K562 (cell line): ENCODE data around the gene ZNF462. TPM values are rescaled to one million over a fixed set of nuclear protein-coding genes. Genes with fewer than 3 reads are reported as not detected.

Experiments used
- ATAC-seq: fragments of 200-7000 bp; cut with Tn5 transposase; 3 replicates; pipeline ENCODE4 v1.9.1; 2020; ENCODE audit warnings: moderate library complexity
- BruUV-seq: library from RNA; stranded (reverse); fragments of 400-500 nt; replicated peaks from 2 replicates; lab custom pipeline; 2021; lab: Mats Ljungman, UMichigan
- CTCF ChIA-PET: fragments of 300-600 bp; formaldehyde crosslinking; extraction: SDS; loops from one replicate; lab custom pipeline; 2021; ENCODE audit warnings: low intra/inter-chr PET ratio; lab: Yijun Ruan, JAX
- POLR2A ChIA-PET: fragments of 300-600, 350-650 bp; sonication (Branson Sonifier 250); formaldehyde crosslinking; extraction: SDS; loops from one replicate; lab custom pipeline; 2021; ENCODE audit warnings: antibody characterized with exemption, inconsistent platforms; lab: Yijun Ruan, JAX
- DNase-seq, 4 experiments: peaks; one replicate each; pipeline versions ENCODE4 v3.0.0 to v3.0.0-alpha.2; 2011 to 2018; ENCODE audit warnings: low spot score in 3 of 4, mixed read lengths in 3 of 4; ENCODE audit errors: extremely low read depth in 1 of 4
- FAIRE-seq: peaks from 2 replicates; lab custom pipeline; 2011; peaks lifted over from hg19 to GRCh38; lab: Jason Lieb, UNC
- H2AFZ ChIP-seq: 2 replicates; pipeline ENCODE4 v1.6.0; 2011; ENCODE audit warnings: low read depth, low read length, control low read depth, inconsistent platforms
- H3K27ac ChIP-seq: fragments of 200-600 bp; 3 replicates; pipeline ENCODE4 v1.8.0; 2011; ENCODE audit warnings: low read depth, mild to moderate bottlenecking, control low read depth, inconsistent platforms, low read length, moderate library complexity, mixed read lengths; ENCODE audit errors: extremely low read depth
- H3K27me3 ChIP-seq, 2 experiments: fragments of 300-600 bp in 1 of 2; 2 replicates in 1 of 2; 3 replicates in 1 of 2; pipeline versions ENCODE4 v1.6.0 to v1.8.0; 2011; ENCODE audit warnings: inconsistent platforms in 2 of 2, low read length in 2 of 2, mild to moderate bottlenecking in 1 of 2, mixed read lengths in 1 of 2, moderate library complexity in 1 of 2; ENCODE audit not compliant: control insufficient read depth in 2 of 2, insufficient read depth in 2 of 2
- H3K36me3 ChIP-seq: fragments of 300-600 bp; 3 replicates; pipeline ENCODE4 v1.8.0; 2011; ENCODE audit warnings: mild to moderate bottlenecking, low read length, inconsistent platforms; ENCODE audit not compliant: control insufficient read depth, insufficient read depth
- H3K4me1 ChIP-seq, 2 experiments: fragments of 200-600 bp in 1 of 2; replicated peaks in 1 of 2; 2 replicates in 1 of 2; 3 replicates in 1 of 2; pipeline versions ENCODE4 v1.5.1 to v1.8.0; 2011; ENCODE audit warnings: inconsistent platforms in 2 of 2, low read length in 2 of 2, mild to moderate bottlenecking in 1 of 2, mixed read lengths in 1 of 2, moderate library complexity in 1 of 2; ENCODE audit not compliant: control insufficient read depth in 2 of 2, insufficient read depth in 2 of 2
- H3K4me2 ChIP-seq: 2 replicates; pipeline ENCODE4 v1.6.1; 2011; ENCODE audit warnings: low read length, control low read depth, inconsistent platforms, mixed read lengths; ENCODE audit not compliant: insufficient read depth
- H3K4me3 ChIP-seq: fragments of 200-600 bp; sonication (generic), shearing (Covaris generic); 2 replicates; pipeline ENCODE4 v1.5.1; 2016; ENCODE audit warnings: control low read depth, inconsistent platforms
- H3K79me2 ChIP-seq: fragments of 200-600 bp; 3 replicates; pipeline ENCODE4 v1.8.0; 2011; ENCODE audit warnings: low read length, inconsistent platforms; ENCODE audit not compliant: control insufficient read depth, insufficient read depth
- H3K9ac ChIP-seq, 2 experiments: 2 replicates each; pipeline versions ENCODE4 v1.6.0 to v1.6.1; 2011; ENCODE audit warnings: low read depth in 2 of 2, low read length in 2 of 2, control low read depth in 1 of 2, inconsistent platforms in 1 of 2, mild to moderate bottlenecking in 1 of 2, mixed read lengths in 1 of 2; ENCODE audit not compliant: insufficient read depth in 1 of 2
- H3K9me1 ChIP-seq: one replicate; pipeline ENCODE4 v1.6.0; 2011; ENCODE audit warnings: inconsistent platforms, mild to moderate bottlenecking, low read length, moderate library complexity; ENCODE audit not compliant: control insufficient read depth, insufficient read depth
- H3K9me3 ChIP-seq: replicated peaks from 2 replicates; pipeline ENCODE4 v1.5.1; 2011; ENCODE audit warnings: low read depth, low read length, inconsistent platforms; ENCODE audit not compliant: control insufficient read depth, insufficient read depth
- H4K20me1 ChIP-seq: replicated peaks from 2 replicates; pipeline ENCODE4 v1.6.1; 2011; ENCODE audit warnings: low read length, inconsistent platforms, mixed read lengths; ENCODE audit not compliant: control insufficient read depth, insufficient read depth
- ARHGAP35 ChIP-seq: fragments of 450-650 bp; IDR thresholded peaks from 2 replicates; pipeline ENCODE4 v1.6.1; 2018; ENCODE audit not compliant: partially characterized antibody
- ASH1L ChIP-seq: fragments of 450-650 bp; IDR thresholded peaks from 2 replicates; pipeline ENCODE4 v1.6.1; 2018; ENCODE audit warnings: borderline replicate concordance, mild to moderate bottlenecking, low read depth; ENCODE audit not compliant: partially characterized antibody
- CBFB ChIP-seq: sonication (generic); formaldehyde crosslinking; IDR thresholded peaks from 2 replicates; pipeline ENCODE4 v1.4.0; 2020; ENCODE audit warnings: mild to moderate bottlenecking, missing genetic modification reagents
- CREB5 ChIP-seq: fragments of 250-450 bp; sonication (Bioruptor Pico); IDR thresholded peaks from 2 replicates; pipeline ENCODE4 v1.5.0; 2020; ENCODE audit warnings: mild to moderate bottlenecking
- ETS2 ChIP-seq: IDR thresholded peaks from 2 replicates; pipeline ENCODE4 v1.6.1; 2016; ENCODE audit warnings: borderline replicate concordance, missing genetic modification characterization, mild to moderate bottlenecking, moderate library complexity, missing compliant biosample characterization; ENCODE audit not compliant: poor library complexity, severe bottlenecking
- FOXJ2 ChIP-seq: fragments of 200-800 bp; sonication (Bioruptor generic); IDR thresholded peaks from 2 replicates; pipeline ENCODE4 v1.6.1; 2016; ENCODE audit warnings: missing genetic modification characterization, missing compliant biosample characterization
- PRPF4 ChIP-seq: fragments of 200-400 bp; formaldehyde crosslinking; IDR thresholded peaks from one replicate; pipeline ENCODE4 v1.6.1; 2017; ENCODE audit warnings: low read length, low read depth, mild to moderate bottlenecking; ENCODE audit not compliant: insufficient read depth, poor library complexity, severe bottlenecking
- TEAD2 ChIP-seq: fragments of 450-650 bp; IDR thresholded peaks from 2 replicates; pipeline ENCODE4 v1.6.1; 2016; ENCODE audit warnings: missing genetic modification characterization, control low read depth, missing compliant biosample characterization
- ZNF444 ChIP-seq: fragments of 250-450 bp; sonication (Bioruptor Pico); IDR thresholded peaks from 2 replicates; pipeline ENCODE4 v1.4.0; 2020; ENCODE audit warnings: mild to moderate bottlenecking, moderate library complexity
- ZNF561 ChIP-seq: fragments of 450-650 bp; formaldehyde crosslinking; conservative IDR thresholded peaks from 2 replicates; pipeline ENCODE4 v1.4.0; 2020; ENCODE audit warnings: mild to moderate bottlenecking, moderate library complexity
- ZNF76 ChIP-seq: fragments of 250-450 bp; sonication (Bioruptor Pico); IDR thresholded peaks from 2 replicates; pipeline ENCODE4 v1.4.0; 2020; ENCODE audit warnings: mild to moderate bottlenecking, moderate library complexity, borderline replicate concordance
- ZZZ3 ChIP-seq: fragments of 450-650 bp; IDR thresholded peaks from 2 replicates; pipeline ENCODE4 v1.6.1; 2016; ENCODE audit warnings: antibody characterized with exemption, mild to moderate bottlenecking, moderate library complexity
- WGBS: fragments of 100-300 bp; shearing (Covaris generic); methylation state at CpG from one replicate; pipeline ENCODE4 v1.1.6; 2016; ENCODE audit warnings: low coverage, mixed read lengths; ENCODE audit not compliant: insufficient coverage; ENCODE audit errors: missing lambda C conversion rate; 5-methylcytosine and 5-hydroxymethylcytosine counted together
- in situ Hi-C: fragments of 300-500 bp; cut with MboI; formaldehyde crosslinking; loops from 4 replicates; pipeline ENCODE4 v1.15.0; 2018; ENCODE audit warnings: inconsistent platforms, mixed read lengths
- intact Hi-C: fragments of 100-400 bp; cut with micrococcal nuclease; formaldehyde crosslinking; loops from 2 replicates; pipeline ENCODE4 v1.14.2; 2022
- polyA plus RNA-seq, 8 experiments: library from polyadenylated mRNA; depleted of rRNA in 4 of 8; stranded (reverse) in 5 of 8; unstranded in 3 of 8; fragments of >200 nt; fragmentation: Nextera tagmentation in 2 of 8; fragmentation: Illumina TruSeq in 1 of 8; extraction: Ambion mirVana in 2 of 8; extraction: Trizol in 1 of 8; gene quantifications; 2 replicates each; pipeline versions ENCODE4 v1.2.1 to v1.2.3, GENCODE V29; 2011 to 2014; ENCODE audit warnings: inconsistent platforms in 1 of 8, missing spikeins in 1 of 8
- total RNA-seq, 7 experiments: library from RNA; depleted of rRNA in 6 of 7; stranded (reverse); fragments of >200 nt in 6 of 7; fragmentation: Illumina TruSeq in 2 of 7; extraction: Trizol in 2 of 7; gene quantifications; 2 replicates each; pipeline versions ENCODE4 v1.2.1 to v1.2.3, GENCODE V29; 2011 to 2021; ENCODE audit warnings: low replicate concordance in 1 of 7
- TF ChIP-seq, protein P1 (sequence below): fragments of 450-650 bp; IDR thresholded peaks from 2 replicates; pipeline ENCODE4 v1.7.1; 2018; ENCODE audit warnings: mild to moderate bottlenecking, low read depth; ENCODE audit not compliant: partially characterized antibody
- TF ChIP-seq, protein P2 (sequence below): sonication (generic); formaldehyde crosslinking; IDR thresholded peaks from 2 replicates; pipeline ENCODE4 v1.8.1; 2023; ENCODE audit warnings: mild to moderate bottlenecking, missing genetic modification reagents, moderate library complexity

Gene ZNF462
- total and polyA plus RNA-seq, 9 of the 15 experiments (the other 6 are each of a cell fraction or from before 2014, with no cell fraction given) = 0.20 TPM; not detected in 8

DNA sequence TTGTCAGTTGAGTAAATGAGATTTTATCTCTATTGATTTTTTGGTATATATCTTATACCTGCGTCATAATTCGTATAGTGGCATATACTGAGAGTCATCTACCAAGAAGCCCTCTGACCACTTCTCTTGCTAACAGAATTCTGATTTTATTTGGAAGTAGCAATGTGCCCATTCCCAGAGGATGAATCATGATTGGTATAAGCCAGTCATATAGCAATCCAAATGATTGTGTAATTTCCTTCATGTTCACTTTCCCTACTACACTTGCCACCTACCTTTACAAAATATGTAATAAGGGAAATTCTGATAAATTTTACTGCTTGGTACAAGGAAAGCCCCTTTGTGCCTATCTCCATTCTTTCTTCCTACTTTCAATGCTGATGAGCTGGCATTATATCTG lies 16.1 kb upstream of the ZNF462 start:
- ChIA-PET CTCF (no interaction called here), POLR2A (no interaction called here)
- H3K9ac ChIP-seq = no peak overlapping the region
- no peaks in the 10 kb centered on the region for H3K79me2 ChIP-seq
- H3K9me1 ChIP-seq = no peaks in the 10 kb centered on the region
- no peak overlapping the region for H2AFZ ChIP-seq
- H3K4me3 ChIP-seq = no peak overlapping the region
- 8% methylated on average over 2 of the region's 2 CpGs for WGBS
- no peaks in the 10 kb centered on the region for H3K27me3 ChIP-seq
- no peak overlapping the region for H3K4me2 ChIP-seq
- no peaks in the 10 kb centered on the region for H3K4me1 ChIP-seq
- H4K20me1 ChIP-seq = no peaks in the 10 kb centered on the region
- FAIRE-seq = no peak
- in situ Hi-C loops = no loop called here
- no peak overlapping the region for H3K27ac ChIP-seq
- no peak for ATAC-seq
- BruUV-seq = no TSS peak
- no peak for TF ChIP-seq ARHGAP35
- TF ChIP-seq, protein P1, sequence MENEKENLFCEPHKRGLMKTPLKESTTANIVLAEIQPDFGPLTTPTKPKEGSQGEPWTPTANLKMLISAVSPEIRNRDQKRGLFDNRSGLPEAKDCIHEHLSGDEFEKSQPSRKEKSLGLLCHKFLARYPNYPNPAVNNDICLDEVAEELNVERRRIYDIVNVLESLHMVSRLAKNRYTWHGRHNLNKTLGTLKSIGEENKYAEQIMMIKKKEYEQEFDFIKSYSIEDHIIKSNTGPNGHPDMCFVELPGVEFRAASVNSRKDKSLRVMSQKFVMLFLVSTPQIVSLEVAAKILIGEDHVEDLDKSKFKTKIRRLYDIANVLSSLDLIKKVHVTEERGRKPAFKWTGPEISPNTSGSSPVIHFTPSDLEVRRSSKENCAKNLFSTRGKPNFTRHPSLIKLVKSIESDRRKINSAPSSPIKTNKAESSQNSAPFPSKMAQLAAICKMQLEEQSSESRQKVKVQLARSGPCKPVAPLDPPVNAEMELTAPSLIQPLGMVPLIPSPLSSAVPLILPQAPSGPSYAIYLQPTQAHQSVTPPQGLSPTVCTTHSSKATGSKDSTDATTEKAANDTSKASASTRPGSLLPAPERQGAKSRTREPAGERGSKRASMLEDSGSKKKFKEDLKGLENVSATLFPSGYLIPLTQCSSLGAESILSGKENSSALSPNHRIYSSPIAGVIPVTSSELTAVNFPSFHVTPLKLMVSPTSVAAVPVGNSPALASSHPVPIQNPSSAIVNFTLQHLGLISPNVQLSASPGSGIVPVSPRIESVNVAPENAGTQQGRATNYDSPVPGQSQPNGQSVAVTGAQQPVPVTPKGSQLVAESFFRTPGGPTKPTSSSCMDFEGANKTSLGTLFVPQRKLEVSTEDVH = no peak
- TF ChIP-seq ZNF444 (CRISPR knock-in tag) = no peak
- no peak for TF ChIP-seq ETS2 (tag)
- no peak for TF ChIP-seq CBFB (CRISPR knock-in tag)
- TF ChIP-seq ZNF76 = no peak
- TF ChIP-seq ZZZ3 = no peak
- no peak for TF ChIP-seq ASH1L
- no peak for TF ChIP-seq FOXJ2
- TF ChIP-seq ZNF561 = no peak
- TF ChIP-seq PRPF4 = no peak
- TF ChIP-seq CREB5 (CRISPR knock-in tag) = no peak
- TF ChIP-seq, protein P2, sequence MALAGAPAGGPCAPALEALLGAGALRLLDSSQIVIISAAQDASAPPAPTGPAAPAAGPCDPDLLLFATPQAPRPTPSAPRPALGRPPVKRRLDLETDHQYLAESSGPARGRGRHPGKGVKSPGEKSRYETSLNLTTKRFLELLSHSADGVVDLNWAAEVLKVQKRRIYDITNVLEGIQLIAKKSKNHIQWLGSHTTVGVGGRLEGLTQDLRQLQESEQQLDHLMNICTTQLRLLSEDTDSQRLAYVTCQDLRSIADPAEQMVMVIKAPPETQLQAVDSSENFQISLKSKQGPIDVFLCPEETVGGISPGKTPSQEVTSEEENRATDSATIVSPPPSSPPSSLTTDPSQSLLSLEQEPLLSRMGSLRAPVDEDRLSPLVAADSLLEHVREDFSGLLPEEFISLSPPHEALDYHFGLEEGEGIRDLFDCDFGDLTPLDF (CRISPR knock-in tag) = no peak
- no peak for TF ChIP-seq TEAD2 (tag)
- DNase-seq = no peak
- no peaks in the 10 kb centered on the region for H3K36me3 ChIP-seq
- intact Hi-C loops = no loop called here
- H3K9me3 ChIP-seq = no peaks in the 10 kb centered on the region
